H9 (cell line): Measurements from ENCODE around the gene XXYLT1. TPM values are rescaled to one million over a fixed set of nuclear protein-coding genes. Genes with fewer than 3 reads are reported as not detected.

Source experiments
- DNase-seq: peaks from one replicate; pipeline ENCODE4 v3.0.0-alpha.2; 2017
- H2AFZ ChIP-seq: one replicate; pipeline ENCODE4 v1.6.1; 2013; ENCODE audit warnings: mild to moderate bottlenecking, low read length, control low read depth, moderate library complexity
- H2AK5ac ChIP-seq: 2 replicates; pipeline ENCODE4 v1.6.1; 2013; ENCODE audit warnings: low read length, control low read depth, mixed read lengths; ENCODE audit not compliant: insufficient read length
- H2BK120ac ChIP-seq: one replicate; pipeline ENCODE4 v1.6.1; 2013; ENCODE audit warnings: low read depth, mild to moderate bottlenecking, low read length, control low read depth, inconsistent platforms; ENCODE audit not compliant: poor library complexity, severe bottlenecking
- H2BK12ac ChIP-seq: 2 replicates; pipeline ENCODE4 v1.6.1; 2013; ENCODE audit warnings: low read length, control low read depth, mixed read lengths, low read depth; ENCODE audit not compliant: insufficient read length
- H2BK15ac ChIP-seq: 2 replicates; pipeline ENCODE4 v1.6.1; 2013; ENCODE audit warnings: low read depth, low read length, control low read depth
- H2BK20ac ChIP-seq: one replicate; pipeline ENCODE4 v1.6.1; 2013; ENCODE audit warnings: low read depth, mild to moderate bottlenecking, low read length, control low read depth, inconsistent platforms; ENCODE audit not compliant: poor library complexity, severe bottlenecking
- H2BK5ac ChIP-seq: 2 replicates; pipeline ENCODE4 v1.6.1; 2013; ENCODE audit warnings: low read length, control low read depth, mixed read lengths; ENCODE audit not compliant: insufficient read length
- H3K14ac ChIP-seq: 2 replicates; pipeline ENCODE4 v1.6.1; 2013; ENCODE audit warnings: low read length, control low read depth; ENCODE audit not compliant: insufficient read depth
- H3K18ac ChIP-seq: 2 replicates; pipeline ENCODE4 v1.6.1; 2013; ENCODE audit warnings: low read depth, mild to moderate bottlenecking, mixed read lengths, low read length, control low read depth; ENCODE audit not compliant: insufficient read length
- H3K23ac ChIP-seq: 2 replicates; pipeline ENCODE4 v1.6.1; 2013; ENCODE audit warnings: low read length, control low read depth, mixed read lengths, low read depth; ENCODE audit not compliant: insufficient read length
- H3K23me2 ChIP-seq: 2 replicates; pipeline ENCODE4 v1.6.1; 2013; ENCODE audit warnings: low read depth, mild to moderate bottlenecking, mixed read lengths, low read length, control low read depth; ENCODE audit not compliant: insufficient read length, poor library complexity, severe bottlenecking
- H3K27ac ChIP-seq: 2 replicates; pipeline ENCODE4 v1.5.1; 2013; ENCODE audit warnings: low read length, control low read depth, mixed read lengths, low read depth; ENCODE audit not compliant: insufficient read length
- H3K27me3 ChIP-seq: 2 replicates; pipeline ENCODE4 v1.6.1; 2013; ENCODE audit warnings: low read length, control low read depth, inconsistent platforms; ENCODE audit not compliant: insufficient read depth
- H3K4ac ChIP-seq: 2 replicates; pipeline ENCODE4 v1.6.1; 2013; ENCODE audit warnings: low read depth, mild to moderate bottlenecking, control low read depth, inconsistent platforms, low read length, moderate library complexity
- H3K4me1 ChIP-seq: 2 replicates; pipeline ENCODE4 v1.6.1; 2013; ENCODE audit warnings: low read length, control low read depth, inconsistent platforms; ENCODE audit not compliant: insufficient read depth
- H3K4me2 ChIP-seq: 2 replicates; pipeline ENCODE4 v1.6.1; 2013; ENCODE audit warnings: low read length, control low read depth, mixed read lengths; ENCODE audit not compliant: insufficient read length, insufficient read depth
- H3K56ac ChIP-seq: 2 replicates; pipeline ENCODE4 v1.6.1; 2013; ENCODE audit warnings: low read depth, mild to moderate bottlenecking, mixed read lengths, low read length, control low read depth; ENCODE audit not compliant: insufficient read length
- H3K79me1 ChIP-seq: 2 replicates; pipeline ENCODE4 v1.6.1; 2013; ENCODE audit warnings: low read depth, mild to moderate bottlenecking, moderate library complexity, low read length, control low read depth, inconsistent platforms; ENCODE audit not compliant: insufficient read depth, poor library complexity, severe bottlenecking
- H3K79me2 ChIP-seq: 2 replicates; pipeline ENCODE4 v1.6.1; 2013; ENCODE audit warnings: low read length, control low read depth, inconsistent platforms; ENCODE audit not compliant: insufficient read depth
- H3K9ac ChIP-seq: 2 replicates; pipeline ENCODE4 v1.6.1; 2013; ENCODE audit warnings: low read length, control low read depth, mixed read lengths; ENCODE audit not compliant: insufficient read length; ENCODE audit errors: extremely low read depth
- H3K9me3 ChIP-seq: one replicate; pipeline ENCODE4 v1.6.1; 2013; ENCODE audit warnings: low read depth, low read length, inconsistent platforms; ENCODE audit not compliant: control insufficient read depth
- H3T11ph ChIP-seq: one replicate; pipeline ENCODE4 v1.6.1; 2013; ENCODE audit warnings: mild to moderate bottlenecking, low read length, control low read depth, inconsistent platforms
- H4K20me1 ChIP-seq: one replicate; pipeline ENCODE4 v1.6.1; 2013; ENCODE audit not compliant: control insufficient read depth, insufficient read length, insufficient read depth
- H4K5ac ChIP-seq: 2 replicates; pipeline ENCODE4 v1.6.1; 2013; ENCODE audit warnings: low read depth, mild to moderate bottlenecking, mixed read lengths, low read length, control low read depth; ENCODE audit not compliant: insufficient read length
- H4K8ac ChIP-seq: replicated peaks from 2 replicates; pipeline ENCODE4 v1.6.1; 2013; ENCODE audit warnings: low read length, control low read depth, mixed read lengths, low read depth; ENCODE audit not compliant: insufficient read length
- H4K91ac ChIP-seq: 2 replicates; pipeline ENCODE4 v1.6.1; 2013; ENCODE audit warnings: low read depth, mild to moderate bottlenecking, moderate library complexity, mixed read lengths, low read length, control low read depth; ENCODE audit not compliant: insufficient read length
- H3K27ac Mint-ChIP-seq, 3 experiments: 2 replicates in 2 of 3; 3 replicates in 1 of 3; pipeline ENCODE4 v1.8.0; 2020 to 2021; ENCODE audit warnings: mixed read lengths in 3 of 3, mild to moderate bottlenecking in 1 of 3, moderate library complexity in 1 of 3
- H3K27me3 Mint-ChIP-seq: 2 replicates; pipeline ENCODE4 v1.8.0; 2021; ENCODE audit warnings: low read depth, mild to moderate bottlenecking, moderate library complexity, mixed read lengths
- H3K36me3 Mint-ChIP-seq, 3 experiments: 2 replicates in 2 of 3; 3 replicates in 1 of 3; pipeline ENCODE4 v1.8.0; 2020 to 2021; ENCODE audit warnings: low read depth in 3 of 3, mixed read lengths in 3 of 3; ENCODE audit not compliant: insufficient read depth in 1 of 3
- H3K4me1 Mint-ChIP-seq, 2 experiments: 2 replicates each; pipeline ENCODE4 v1.8.0; 2020; ENCODE audit warnings: mixed read lengths in 2 of 2
- H3K4me3 Mint-ChIP-seq, 2 experiments: 2 replicates in 1 of 2; 3 replicates in 1 of 2; pipeline ENCODE4 v1.8.0; 2020 to 2021; ENCODE audit warnings: mild to moderate bottlenecking in 2 of 2, mixed read lengths in 2 of 2, moderate library complexity in 1 of 2
- H3K9me3 Mint-ChIP-seq, 2 experiments: 2 replicates in 1 of 2; 3 replicates in 1 of 2; pipeline ENCODE4 v1.8.0; 2020; ENCODE audit warnings: mild to moderate bottlenecking in 2 of 2, mixed read lengths in 2 of 2, moderate library complexity in 1 of 2
- CTCF ChIP-seq: fragments of 200-600 bp; sonication (generic); conservative IDR thresholded peaks from 3 replicates; pipeline ENCODE4 v1.8.0; 2021; ENCODE audit warnings: antibody characterized with exemption, mild to moderate bottlenecking
- WGBS: extraction: QIAGEN DNeasy Blood & Tissue Kit; methylation state at CpG from one replicate; pipeline ENCODE4 v1.1.7; 2013; ENCODE audit warnings: missing lambda C conversion rate, low lambda C conversion rate, mixed read lengths; ENCODE audit not compliant: insufficient read length; ENCODE audit errors: extremely low coverage; 5-methylcytosine and 5-hydroxymethylcytosine counted together
- total RNA-seq: library from RNA; stranded (reverse); gene quantifications from 2 replicates; pipeline ENCODE4 v1.2.1, GENCODE V29; 2021

XXYLT1 gene
- total RNA-seq, 1 experiment from 2014 or later, result 22.7 TPM

GRCh38 chr3:195065142-195065863 is 205.7 kb downstream of the XXYLT1 start:
- Mint-ChIP-seq H3K27ac (no peak overlapping the region), H3K4me3 (no peak overlapping the region), H3K9me3 (peaks cover 6 to 18% of the 10 kb centered on the region in 2 experiments; a peak in 3 of 5 replicates), H3K36me3 (peaks cover 29 to 47% (median 32%) of the 10 kb centered on the region in 3 experiments), H3K4me1 (peaks cover 7 to 20% of the 10 kb centered on the region in 2 experiments), H3K27me3 (no peaks in the 10 kb centered on the region; the same call in 1 of the 2 replicates)
- Histone ChIP-seq H2BK12ac (no peak overlapping the region), H3K4me1 (no peaks in the 10 kb centered on the region), H2AFZ (no peak overlapping the region), H3T11ph (no peak overlapping the region), H3K14ac (no peak overlapping the region; the same call in 1 of the 2 replicates), H3K56ac (no peak overlapping the region), H3K23ac (no peak overlapping the region), H2BK5ac (no peak overlapping the region), H2AK5ac (no peak overlapping the region), H3K9ac (no peak overlapping the region), H3K4me2 (no peak overlapping the region), H2BK120ac (no peak overlapping the region), H3K18ac (no peak overlapping the region), H3K27ac (no peak overlapping the region), H2BK20ac (no peak overlapping the region), H4K20me1 (no peaks in the 10 kb centered on the region), H2BK15ac (no peak overlapping the region), H3K27me3 (no peaks in the 10 kb centered on the region), H3K79me1 (no peaks in the 10 kb centered on the region), H4K8ac (no peak overlapping the region), H3K4ac (no peak overlapping the region), H3K9me3 (no peaks in the 10 kb centered on the region), H3K79me2 (peaks cover 2% of the 10 kb centered on the region; the same call in 1 of the 2 replicates), H4K91ac (no peak overlapping the region), H3K23me2 (peaks cover 3% of the 10 kb centered on the region), H4K5ac (no peak overlapping the region)
- no peak for TF ChIP-seq CTCF
- no peak for DNase-seq
- WGBS, result no CpG with 5 or more reads among the region's 42 CpGs
